Thymus (tissue), 14 donors: ENCODE measurements around the gene HLA-C. TPM values are rescaled to one million over a fixed set of nuclear protein-coding genes. Genes with fewer than 3 reads are reported as not detected.
A peak's percentile ranks its signal among the peaks of the same experiment; 100 is the strongest.

Source experiments
- DNase-seq, 9 donors: peaks; one replicate each; pipeline ENCODE4 v3.0.0-alpha.2; 2013; ENCODE audit warnings: low spot score in 9 of 9, low read depth in 6 of 9, missing footprints in 1 of 9
- H3K27ac ChIP-seq, 2 donors: one replicate each; pipeline ENCODE4 v1.5.1; 2013; ENCODE audit warnings: control low read depth in 1 of 2, low read depth in 1 of 2, low read length in 1 of 2, mild to moderate bottlenecking in 1 of 2, moderate library complexity in 1 of 2
- H3K27me3 ChIP-seq, 2 donors: one replicate each; pipeline ENCODE4 v1.5.1; 2013; ENCODE audit warnings: low read length in 1 of 2; ENCODE audit not compliant: control insufficient read depth in 2 of 2, insufficient read depth in 1 of 2
- H3K36me3 ChIP-seq, 2 donors: one replicate each; pipeline ENCODE4 v1.5.1; 2013; ENCODE audit warnings: low read length in 1 of 2, mild to moderate bottlenecking in 1 of 2, moderate library complexity in 1 of 2; ENCODE audit not compliant: control insufficient read depth in 2 of 2, insufficient read depth in 2 of 2
- H3K4me1 ChIP-seq, 2 donors: one replicate each; pipeline ENCODE4 v1.5.1; 2013; ENCODE audit warnings: low read length in 2 of 2; ENCODE audit not compliant: control insufficient read depth in 2 of 2, insufficient read depth in 2 of 2
- H3K4me3 ChIP-seq, 2 donors: one replicate each; pipeline ENCODE4 v1.5.1; 2013; ENCODE audit warnings: low read length in 2 of 2, control low read depth in 1 of 2, mild to moderate bottlenecking in 1 of 2
- H3K9me3 ChIP-seq, 2 donors: one replicate each; pipeline ENCODE4 v1.5.1; 2013; ENCODE audit warnings: low read length in 1 of 2, mild to moderate bottlenecking in 1 of 2; ENCODE audit not compliant: control insufficient read depth in 2 of 2, insufficient read depth in 1 of 2
- WGBS: extraction: QIAGEN DNeasy Blood & Tissue Kit; methylation state at CpG from one replicate; pipeline ENCODE4 v1.1.7; 2013; 5-methylcytosine and 5-hydroxymethylcytosine counted together
- long read RNA-seq, 10 donors: transcript quantifications; one replicate each; lab custom pipeline, GENCODE V29; 2026
- polyA plus RNA-seq: library from polyadenylated mRNA; stranded (reverse); fragments of 200-250 nt; gene quantifications from one replicate; pipeline ENCODE4 v1.2.3, GENCODE V29; 2013
- total RNA-seq: library from RNA; stranded (reverse); fragments of 120-200 nt; gene quantifications from one replicate; pipeline ENCODE4 v1.2.4, GENCODE V29; 2013
- donor health status: healthy.

The HLA-C gene
- total RNA-seq (259 TPM), polyA plus RNA-seq (293 TPM)
- long read RNA-seq, donor 1, transcript HLA-C-201 (8 exons, 1,536 nt) = major isoform, 9 of 11 reads
- long read RNA-seq, donor 1, partial matches to known transcripts = 0 of 11 reads
- long read RNA-seq, donor 1, other reads (novel, unspliced or antisense) = 0 of 11 reads
- long read RNA-seq, donor 2 = 0 reads
- long read RNA-seq, donor 3, transcript HLA-C-207 (2 exons, 862 nt) = minor isoform, 9 of 349 reads
- long read RNA-seq, donor 3, transcript HLA-C-208 (6 exons, 1,880 nt) = minor isoform, 13 of 349 reads
- long read RNA-seq, donor 3, transcript HLA-C-201 (8 exons, 1,536 nt) = major isoform, 199 of 349 reads
- long read RNA-seq, donor 3, transcript HLA-C-205 (2 exons, 754 nt) = minor isoform, 6 of 349 reads
- long read RNA-seq, donor 3, partial matches to known transcripts = 63 of 349 reads
- long read RNA-seq, donor 3, other reads (novel, unspliced or antisense) = 59 of 349 reads
- long read RNA-seq, donor 4, transcript HLA-C-207 (2 exons, 862 nt) = minor isoform, 8 of 177 reads
- long read RNA-seq, donor 4, transcript HLA-C-201 (8 exons, 1,536 nt) = major isoform, 89 of 177 reads
- long read RNA-seq, donor 4, transcript HLA-C-208 (6 exons, 1,880 nt) = minor isoform, 10 of 177 reads
- long read RNA-seq, donor 4, transcript HLA-C-205 (2 exons, 754 nt) = minor isoform, 10 of 177 reads
- long read RNA-seq, donor 4, partial matches to known transcripts = 42 of 177 reads
- long read RNA-seq, donor 4, other reads (novel, unspliced or antisense) = 17 of 177 reads
- long read RNA-seq, donor 5, transcript HLA-C-205 (2 exons, 754 nt) = minor isoform, 21 of 851 reads
- long read RNA-seq, donor 5, transcript HLA-C-201 (8 exons, 1,536 nt) = major isoform, 355 of 851 reads
- long read RNA-seq, donor 5, transcript HLA-C-208 (6 exons, 1,880 nt) = minor isoform, 38 of 851 reads
- long read RNA-seq, donor 5, transcript HLA-C-207 (2 exons, 862 nt) = minor isoform, 22 of 851 reads
- long read RNA-seq, donor 5, partial matches to known transcripts = 244 of 851 reads
- long read RNA-seq, donor 5, other reads (novel, unspliced or antisense) = 169 of 851 reads
- long read RNA-seq, donor 6, transcript HLA-C-207 (2 exons, 862 nt) = minor isoform, 7 of 222 reads
- long read RNA-seq, donor 6, transcript HLA-C-201 (8 exons, 1,536 nt) = major isoform, 145 of 222 reads
- long read RNA-seq, donor 6, transcript HLA-C-205 (2 exons, 754 nt) = minor isoform, 5 of 222 reads
- long read RNA-seq, donor 6, transcript HLA-C-208 (6 exons, 1,880 nt) = minor isoform, 11 of 222 reads
- long read RNA-seq, donor 6, partial matches to known transcripts = 26 of 222 reads
- long read RNA-seq, donor 6, other reads (novel, unspliced or antisense) = 26 of 222 reads
- long read RNA-seq, donor 7, transcript HLA-C-201 (8 exons, 1,536 nt) = major isoform, 46 of 236 reads
- long read RNA-seq, donor 7, transcript HLA-C-203 (8 exons, 1,554 nt) = minor isoform, 6 of 236 reads
- long read RNA-seq, donor 7, transcript HLA-C-207 (2 exons, 862 nt) = minor isoform, 9 of 236 reads
- long read RNA-seq, donor 7, transcript HLA-C-208 (6 exons, 1,880 nt) = minor isoform, 11 of 236 reads
- long read RNA-seq, donor 7, partial matches to known transcripts = 157 of 236 reads
- long read RNA-seq, donor 7, other reads (novel, unspliced or antisense) = 0 of 236 reads
- long read RNA-seq, donor 8, transcript HLA-C-208 (6 exons, 1,880 nt) = minor isoform, 13 of 122 reads
- long read RNA-seq, donor 8, transcript HLA-C-201 (8 exons, 1,536 nt) = major isoform, 41 of 122 reads
- long read RNA-seq, donor 8, transcript HLA-C-207 (2 exons, 862 nt) = minor isoform, 13 of 122 reads
- long read RNA-seq, donor 8, partial matches to known transcripts = 46 of 122 reads
- long read RNA-seq, donor 8, other reads (novel, unspliced or antisense) = 5 of 122 reads
- long read RNA-seq, donor 9, transcript HLA-C-201 (8 exons, 1,536 nt) = major isoform, 45 of 95 reads
- long read RNA-seq, donor 9, partial matches to known transcripts = 28 of 95 reads
- long read RNA-seq, donor 9, other reads (novel, unspliced or antisense) = 14 of 95 reads
- long read RNA-seq, donor 10, transcript HLA-C-208 (6 exons, 1,880 nt) = minor isoform, 8 of 175 reads
- long read RNA-seq, donor 10, transcript HLA-C-207 (2 exons, 862 nt) = minor isoform, 10 of 175 reads
- long read RNA-seq, donor 10, transcript HLA-C-201 (8 exons, 1,536 nt) = major isoform, 85 of 175 reads
- long read RNA-seq, donor 10, transcript HLA-C-205 (2 exons, 754 nt) = minor isoform, 7 of 175 reads
- long read RNA-seq, donor 10, partial matches to known transcripts = 60 of 175 reads
- long read RNA-seq, donor 10, other reads (novel, unspliced or antisense) = 5 of 175 reads

DNA sequence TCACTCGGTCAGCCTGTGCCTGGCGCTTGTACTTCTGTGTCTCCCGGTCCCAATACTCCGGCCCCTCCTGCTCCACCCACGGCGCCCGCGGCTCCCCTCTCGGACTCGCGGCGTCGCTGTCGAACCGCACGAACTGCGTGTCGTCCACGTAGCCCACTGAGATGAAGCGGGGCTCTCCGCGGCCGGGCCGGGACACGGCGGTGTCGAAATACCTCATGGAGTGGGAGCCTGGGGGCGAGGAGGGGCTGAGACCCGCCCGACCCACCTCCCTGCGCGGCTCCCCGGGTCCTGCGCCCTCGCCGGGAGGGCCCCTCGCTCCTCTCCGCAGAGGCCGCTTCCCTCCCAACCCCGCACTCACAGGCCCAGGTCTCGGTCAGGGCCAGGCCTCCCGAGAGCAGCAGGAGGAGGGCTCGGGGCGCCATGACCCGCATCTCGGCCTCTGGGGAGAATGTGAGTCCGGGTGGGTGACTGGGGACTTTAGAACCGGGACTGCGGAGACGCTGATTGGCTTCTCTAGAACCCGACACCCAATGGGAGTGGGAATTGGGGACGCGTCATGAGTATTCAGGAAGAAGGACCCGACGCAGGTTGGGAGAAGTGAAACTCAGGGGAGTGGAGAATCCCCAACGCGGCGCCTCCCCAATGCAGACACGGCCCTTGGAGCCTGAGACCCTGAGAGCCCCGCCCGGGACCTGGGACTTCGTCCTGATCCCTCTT is at the start of gene HLA-C:
Gene HLA-C, minus strand, starts transcription at position 452 of the 717 bp plus-strand sequence. Its CDS starts 21 bp downstream, at position 431.
- under 1% methylated on average over 62 of the region's 62 CpGs for WGBS
- Histone ChIP-seq H3K36me3 (peaks cover 14 to 15% of the 10 kb centered on the region in 2 donors), H3K27me3 (no peaks in the 10 kb centered on the region), H3K4me1 (peaks cover 0 to 8% of the 10 kb centered on the region in 2 donors), H3K9me3 (no peaks in the 10 kb centered on the region), H3K27ac (peak within 1 kb of the TSS; percentile 76 to 91), H3K4me3 (peak within 1 kb of the TSS; percentile 59 to 65)
- DNase-seq = peak; percentile 80 to 98 (median 92)

DNA sequence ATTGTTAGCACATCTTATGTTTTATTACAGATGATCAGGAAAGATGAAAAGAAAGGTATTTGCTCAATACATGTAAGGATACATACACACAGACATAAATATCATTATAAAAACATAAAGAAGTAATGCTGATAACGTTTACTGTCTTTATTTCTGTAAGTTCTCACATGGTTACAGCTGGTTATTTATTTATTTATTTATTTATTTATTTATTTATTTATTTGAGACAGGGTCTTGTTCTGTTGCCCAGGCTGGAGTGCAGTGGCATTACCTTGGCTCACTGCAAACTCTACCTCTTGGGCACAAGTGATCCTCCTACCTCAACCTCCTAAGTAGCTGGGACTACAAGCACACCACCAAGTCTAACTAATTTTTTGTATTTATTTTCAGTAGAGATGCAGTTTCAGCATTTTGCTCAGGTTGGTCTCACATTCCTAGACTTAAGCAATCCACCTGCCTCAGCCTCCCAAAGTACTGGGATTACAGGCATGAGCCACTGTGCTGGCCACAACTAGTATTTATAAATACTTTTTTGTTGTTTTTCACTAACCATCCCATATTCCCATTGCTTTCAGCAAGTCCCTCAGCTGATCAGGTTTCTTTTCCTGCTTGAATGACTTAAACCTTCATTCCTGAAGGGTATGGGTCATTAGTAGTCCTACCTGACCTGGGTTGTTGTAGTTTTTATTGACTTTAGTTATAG is 49.3 kb upstream of the HLA-C start:
- peaks cover 0 to 4% of the 10 kb centered on the region in 2 donors for H3K27me3 ChIP-seq
- no peaks in the 10 kb centered on the region for H3K4me1 ChIP-seq
- WGBS = 49% methylated on average over 1 of the region's 1 CpG
- no peak for DNase-seq
- H3K9me3 ChIP-seq = no peaks in the 10 kb centered on the region
- H3K27ac ChIP-seq = no peak overlapping the region
- no peaks in the 10 kb centered on the region for H3K36me3 ChIP-seq
- no peak overlapping the region for H3K4me3 ChIP-seq

DNA sequence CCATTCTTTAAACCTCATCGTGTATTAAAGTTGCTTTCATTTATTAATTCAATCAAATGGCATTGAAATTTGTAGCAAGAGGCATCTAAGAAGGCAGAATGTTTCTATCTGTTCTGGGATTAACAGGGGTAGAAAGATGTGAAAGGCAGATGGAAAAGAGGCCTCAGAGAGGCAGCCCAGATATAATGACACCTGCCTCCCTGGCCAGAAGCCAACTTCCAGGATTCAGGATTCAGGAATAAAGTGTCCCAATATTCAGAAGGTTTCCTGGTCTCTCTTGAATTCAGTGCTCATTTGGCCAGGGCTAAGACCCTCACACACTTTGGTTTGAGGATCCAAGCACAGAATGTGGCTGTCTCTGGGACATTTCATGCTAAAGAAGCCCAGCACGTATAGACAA is 45.1 kb upstream of the HLA-C start:
- no peak overlapping the region for H3K27ac ChIP-seq
- no peaks in the 10 kb centered on the region for H3K36me3 ChIP-seq
- no peaks in the 10 kb centered on the region for H3K4me1 ChIP-seq
- no peaks in the 10 kb centered on the region for H3K9me3 ChIP-seq
- WGBS = 76% methylated on average over 2 of the region's 2 CpGs
- H3K27me3 ChIP-seq = peaks cover 3 to 26% of the 10 kb centered on the region in 2 donors
- no peak for DNase-seq
- no peak overlapping the region for H3K4me3 ChIP-seq

DNA sequence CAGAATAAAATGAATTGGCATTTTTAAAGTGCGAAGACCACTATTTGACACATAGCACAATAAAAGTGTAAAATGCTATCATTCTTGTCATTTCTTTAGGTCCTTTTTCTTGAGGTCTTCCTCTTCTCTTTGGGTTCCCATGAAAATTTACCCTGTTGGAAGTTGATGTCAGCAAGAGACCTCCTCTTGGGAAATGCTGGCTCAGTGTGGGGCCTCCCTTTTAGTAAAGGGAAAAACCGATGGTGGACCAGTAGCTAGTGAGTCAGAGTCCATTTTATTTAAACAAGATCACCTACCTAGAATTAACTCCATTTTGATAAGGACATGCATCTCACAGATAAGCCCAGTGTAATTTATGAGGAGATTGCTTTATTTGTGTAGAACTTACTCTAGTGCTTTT is 37.7 kb upstream of the HLA-C start:
- WGBS = 94% methylated on average over 2 of the region's 2 CpGs
- Histone ChIP-seq H3K36me3 (no peaks in the 10 kb centered on the region), H3K9me3 (peaks cover 2 to 5% of the 10 kb centered on the region in 2 donors), H3K27ac (no peak overlapping the region), H3K4me1 (peaks cover 0 to 8% of the 10 kb centered on the region in 2 donors), H3K4me3 (no peak overlapping the region), H3K27me3 (peaks cover 36 to 75% of the 10 kb centered on the region in 2 donors)
- DNase-seq = no peak

DNA sequence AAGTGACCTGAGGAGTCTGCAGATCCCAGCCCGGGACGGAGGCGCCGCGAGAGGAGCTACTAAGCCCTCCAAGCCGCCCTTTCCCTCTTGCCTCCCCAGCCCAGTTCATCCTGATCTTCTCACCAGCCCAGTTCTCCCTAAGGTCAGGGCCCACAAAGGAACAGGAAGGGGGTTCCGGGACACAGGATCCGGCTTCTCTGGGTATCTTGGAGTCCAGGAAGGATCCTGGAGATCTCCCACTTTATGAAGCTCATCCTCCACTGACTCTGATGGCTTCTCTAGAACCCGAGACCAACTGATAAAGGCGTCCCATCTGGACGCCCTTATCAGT is 36.9 kb upstream of the HLA-C start:
- Histone ChIP-seq H3K27ac (no peak overlapping the region), H3K4me3 (peak overlapping the region in 1 of 2 donors; percentile 42)

DNA sequence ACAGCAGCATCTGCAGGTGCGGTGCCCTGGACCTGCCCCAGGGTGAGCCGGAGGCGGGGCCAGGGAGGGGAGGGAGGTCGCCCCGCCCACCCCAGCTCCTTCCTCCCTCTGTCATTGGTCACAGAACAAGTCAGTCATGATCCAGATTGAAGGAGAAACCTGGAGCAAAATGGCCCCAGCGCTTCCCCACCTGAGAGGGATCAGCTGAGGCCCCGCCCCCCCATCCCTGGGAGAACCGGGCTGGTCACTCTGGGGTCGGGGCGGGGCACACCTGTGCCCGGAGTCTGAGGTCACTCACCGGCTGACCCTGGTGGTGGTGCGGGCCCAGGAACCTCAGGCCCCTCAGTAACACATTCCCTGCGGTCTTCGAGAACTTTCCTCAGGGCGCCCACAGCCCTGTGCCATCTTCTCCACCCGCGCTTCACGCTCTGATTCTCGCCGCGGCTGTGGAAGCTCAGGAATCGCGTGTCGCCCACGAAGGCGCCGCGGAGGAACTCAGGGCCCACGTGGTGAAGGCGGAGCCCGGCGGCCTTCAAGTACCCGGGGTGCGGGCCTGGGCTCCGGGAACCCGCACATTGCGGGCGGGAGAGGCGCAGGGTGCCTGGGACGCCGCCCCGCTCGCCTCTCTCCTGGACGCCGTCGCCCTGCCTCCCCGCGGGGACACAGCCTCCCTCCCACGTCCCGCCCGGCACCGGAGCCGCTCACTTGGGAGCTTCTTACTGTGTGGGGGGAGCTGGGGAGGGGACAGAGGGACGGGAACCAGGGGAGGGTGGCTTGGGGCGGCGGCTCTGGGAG is 36.4 kb upstream of the HLA-C start:
- DNase-seq = peak in 5 of 9 donors; percentile 3 to 34 (median 9)
- Histone ChIP-seq H3K4me1 (peaks cover 0 to 8% of the 10 kb centered on the region in 2 donors), H3K36me3 (no peaks in the 10 kb centered on the region), H3K27ac (no peak overlapping the region), H3K4me3 (peak overlapping the region in 1 of 2 donors; percentile 42), H3K27me3 (peaks cover 36 to 80% of the 10 kb centered on the region in 2 donors), H3K9me3 (peaks cover 2 to 5% of the 10 kb centered on the region in 2 donors)
- 6% methylated on average over 57 of the region's 57 CpGs for WGBS

More for the DNA sequence above, 36.9 kb upstream of the HLA-C start:
- Histone ChIP-seq H3K27me3 (peaks cover 36 to 77% of the 10 kb centered on the region in 2 donors), H3K36me3 (no peaks in the 10 kb centered on the region), H3K4me1 (peaks cover 0 to 8% of the 10 kb centered on the region in 2 donors), H3K9me3 (peaks cover 2 to 5% of the 10 kb centered on the region in 2 donors)
- 49% methylated on average over 11 of the region's 11 CpGs for WGBS
- no peak for DNase-seq
